BLaER1 treated with 17β-estradiol and CSF1 and Interleukin-3, amounts not matched to agents 10 nM and 100 nM (cell line): ENCODE measurements around the gene EPB41L3.

Source experiments
- H3K27ac ChIP-seq, 11 experiments: shearing (Covaris generic); formaldehyde crosslinking; 2 replicates each; pipeline ENCODE4 v1.8.1; 2022
- H3K27me3 ChIP-seq, 11 experiments: shearing (Covaris generic); formaldehyde crosslinking; 2 replicates each; pipeline ENCODE4 v1.8.1; 2022
- H3K36me3 ChIP-seq, 11 experiments: shearing (Covaris generic); formaldehyde crosslinking; 2 replicates each; pipeline ENCODE4 v1.8.1; 2022
- H3K4me1 ChIP-seq, 10 experiments: shearing (Covaris generic); formaldehyde crosslinking; 2 replicates each; pipeline ENCODE4 v1.8.1; 2022
- H3K4me2 ChIP-seq, 11 experiments: shearing (Covaris generic); formaldehyde crosslinking; 2 replicates each; pipeline ENCODE4 v1.8.1; 2022
- H3K4me3 ChIP-seq, 10 experiments: shearing (Covaris generic); formaldehyde crosslinking; 2 replicates each; pipeline ENCODE4 v1.8.1; 2022
- H3K9ac ChIP-seq, 11 experiments: shearing (Covaris generic); formaldehyde crosslinking; 2 replicates each; pipeline ENCODE4 v1.8.1; 2022
- H3K9me3 ChIP-seq, 11 experiments: shearing (Covaris generic); formaldehyde crosslinking; replicated peaks in 1 of 11; 2 replicates each; pipeline ENCODE4 v1.8.1; 2022
- H4K20me1 ChIP-seq, 11 experiments: shearing (Covaris generic); formaldehyde crosslinking; 2 replicates each; pipeline ENCODE4 v1.8.1; 2022
- Cebpa-rat ChIP-seq, 11 experiments: shearing (Covaris generic); IDR thresholded peaks; 2 replicates each; pipeline ENCODE4 v1.8.1; 2022

EPB41L3 gene

GRCh38 chr18:5538544-5538943 is 5.3 kb downstream of the EPB41L3 start:
- no peak for TF ChIP-seq Cebpa-rat (IDR thresholded peaks at IDR 0.05)
- Histone ChIP-seq H3K27ac (no peak overlapping the region), H4K20me1 (no peaks in the 10 kb centered on the region), H3K9ac (no peak overlapping the region), H3K4me2 (peak overlapping the region in 2 of 11 experiments; percentile 27 to 42; a peak in 3 of 22 replicates), H3K27me3 (no peaks in the 10 kb centered on the region), H3K4me1 (peaks cover 0 to 21% (median 0%) of the 10 kb centered on the region in 10 experiments; a peak in 4 of 20 replicates), H3K9me3 (peaks cover 5 to 12% (median 10%) of the 10 kb centered on the region in 11 experiments; a peak in 19 of 22 replicates), H3K4me3 (no peak overlapping the region), H3K36me3 (no peaks in the 10 kb centered on the region)

DNA sequence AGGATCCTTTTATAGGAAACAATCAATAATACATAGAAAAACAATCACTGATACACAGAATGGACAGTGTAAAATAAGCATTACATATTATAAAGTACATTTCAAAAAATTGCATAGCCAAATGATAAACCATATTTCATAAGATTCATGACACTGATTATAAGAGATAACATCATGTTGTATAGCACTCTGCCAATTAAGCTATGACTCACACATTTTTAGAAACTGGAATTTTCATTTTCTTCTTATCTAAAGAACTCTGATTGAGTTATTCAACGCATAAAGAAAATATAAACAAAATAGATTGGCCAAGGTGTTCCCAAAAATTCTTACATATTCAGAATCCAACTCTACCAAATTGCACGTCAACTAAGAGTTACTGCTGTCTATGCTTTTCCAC is 5.9 kb downstream of the EPB41L3 start:
- H3K4me1 ChIP-seq: peaks cover 0 to 21% (median 0%) of the 10 kb centered on the region in 10 experiments; a peak in 4 of 20 replicates
- no peaks in the 10 kb centered on the region for H4K20me1 ChIP-seq

DNA sequence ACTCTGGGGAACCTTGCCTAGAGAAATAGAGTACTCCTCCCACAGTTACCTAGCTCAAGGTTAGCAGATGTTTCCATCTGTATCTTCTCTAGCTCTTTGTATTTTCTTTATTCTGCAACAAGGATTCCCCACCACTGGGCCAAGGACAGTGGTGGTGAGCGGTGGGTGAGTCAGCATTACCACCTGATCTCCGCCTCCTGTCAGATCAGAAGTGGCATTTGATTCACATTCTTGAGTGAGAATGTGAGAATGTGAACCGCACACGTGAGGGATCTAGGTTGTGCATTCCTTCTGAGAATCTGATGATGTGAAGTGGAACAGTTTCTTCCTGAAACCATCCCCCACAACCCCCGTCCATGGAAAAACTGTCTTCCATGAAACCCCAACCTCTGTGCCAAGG is 9.0 kb downstream of the EPB41L3 start:
- Histone ChIP-seq H3K9ac (no peak overlapping the region), H3K36me3 (no peaks in the 10 kb centered on the region), H3K4me2 (no peak overlapping the region), H3K4me3 (no peak overlapping the region), H4K20me1 (no peaks in the 10 kb centered on the region), H3K27ac (no peak overlapping the region), H3K9me3 (no peaks in the 10 kb centered on the region), H3K27me3 (no peaks in the 10 kb centered on the region), H3K4me1 (peaks cover 0 to 16% (median 0%) of the 10 kb centered on the region in 10 experiments; a peak in 4 of 20 replicates)
- no peak for TF ChIP-seq Cebpa-rat (IDR thresholded peaks at IDR 0.05)

More for the DNA sequence above, 5.9 kb downstream of the EPB41L3 start:
- Histone ChIP-seq H3K4me3 (no peak overlapping the region), H3K36me3 (no peaks in the 10 kb centered on the region), H3K9ac (no peak overlapping the region), H3K4me2 (no peak overlapping the region), H3K9me3 (peaks cover 2 to 5% (median 4%) of the 10 kb centered on the region in 11 experiments; a peak in 19 of 22 replicates), H3K27ac (no peak overlapping the region), H3K27me3 (no peaks in the 10 kb centered on the region)
- TF ChIP-seq Cebpa-rat (IDR thresholded peaks at IDR 0.05): no peak

GRCh38 chr18:5532066-5532465 is 11.7 kb downstream of the EPB41L3 start:
- H4K20me1 ChIP-seq: no peaks in the 10 kb centered on the region
- H3K36me3 ChIP-seq: no peaks in the 10 kb centered on the region
- no peak overlapping the region for H3K4me3 ChIP-seq
- H3K9me3 ChIP-seq: no peaks in the 10 kb centered on the region
- H3K9ac ChIP-seq: no peak overlapping the region
- H3K27ac ChIP-seq: no peak overlapping the region
- peaks cover 0 to 28% (median 14%) of the 10 kb centered on the region in 10 experiments; a peak in 14 of 20 replicates for H3K4me1 ChIP-seq
- TF ChIP-seq Cebpa-rat (IDR thresholded peaks at IDR 0.05): no peak
- H3K4me2 ChIP-seq: no peak overlapping the region
- no peaks in the 10 kb centered on the region for H3K27me3 ChIP-seq

- H3K4me3 ChIP-seq: no peak overlapping the region
These were observed 13.1 kb downstream of the EPB41L3 start for GRCh38 chr18:5530629-5531178.

GRCh38 chr18:5529471-5529870 is 14.3 kb downstream of the EPB41L3 start:
- H3K27me3 ChIP-seq: no peaks in the 10 kb centered on the region
- H3K4me2 ChIP-seq: peak overlapping the region in 2 of 11 experiments; percentile 49 to 54; a peak in 4 of 22 replicates
- H3K9ac ChIP-seq: no peak overlapping the region
- no peaks in the 10 kb centered on the region for H4K20me1 ChIP-seq
- H3K36me3 ChIP-seq: no peaks in the 10 kb centered on the region
- H3K4me3 ChIP-seq: no peak overlapping the region
- no peak for TF ChIP-seq Cebpa-rat (IDR thresholded peaks at IDR 0.05)
- no peak overlapping the region for H3K27ac ChIP-seq
- H3K9me3 ChIP-seq: no peaks in the 10 kb centered on the region
- H3K4me1 ChIP-seq: peaks cover 0 to 48% (median 16%) of the 10 kb centered on the region in 10 experiments; a peak in 14 of 20 replicates

More at GRCh38 chr18:5530629-5531178, 13.1 kb downstream of the EPB41L3 start:
- Histone ChIP-seq H3K4me2 (no peak overlapping the region), H4K20me1 (no peaks in the 10 kb centered on the region), H3K9ac (no peak overlapping the region), H3K4me1 (peaks cover 0 to 42% (median 16%) of the 10 kb centered on the region in 10 experiments; a peak in 14 of 20 replicates), H3K27me3 (no peaks in the 10 kb centered on the region), H3K36me3 (no peaks in the 10 kb centered on the region), H3K9me3 (no peaks in the 10 kb centered on the region), H3K27ac (no peak overlapping the region)
- no peak for TF ChIP-seq Cebpa-rat (IDR thresholded peaks at IDR 0.05)

GRCh38 chr18:5527603-5528002 is 16.2 kb downstream of the EPB41L3 start:
- no peaks in the 10 kb centered on the region for H4K20me1 ChIP-seq
- no peak overlapping the region for H3K4me3 ChIP-seq
- TF ChIP-seq Cebpa-rat (IDR thresholded peaks at IDR 0.05): no peak
- H3K27me3 ChIP-seq: no peaks in the 10 kb centered on the region
- H3K9me3 ChIP-seq: no peaks in the 10 kb centered on the region
- no peak overlapping the region for H3K9ac ChIP-seq
- H3K27ac ChIP-seq: peak overlapping the region in 9 of 11 experiments; percentile 28 to 61 (median 33); a peak in 13 of 22 replicates
- no peaks in the 10 kb centered on the region for H3K36me3 ChIP-seq
- peak overlapping the region in 8 of 11 experiments; percentile 0 to 65 (median 49); a peak in 13 of 22 replicates for H3K4me2 ChIP-seq
- H3K4me1 ChIP-seq: peaks cover 0 to 49% (median 16%) of the 10 kb centered on the region in 10 experiments; a peak in 14 of 20 replicates

DNA sequence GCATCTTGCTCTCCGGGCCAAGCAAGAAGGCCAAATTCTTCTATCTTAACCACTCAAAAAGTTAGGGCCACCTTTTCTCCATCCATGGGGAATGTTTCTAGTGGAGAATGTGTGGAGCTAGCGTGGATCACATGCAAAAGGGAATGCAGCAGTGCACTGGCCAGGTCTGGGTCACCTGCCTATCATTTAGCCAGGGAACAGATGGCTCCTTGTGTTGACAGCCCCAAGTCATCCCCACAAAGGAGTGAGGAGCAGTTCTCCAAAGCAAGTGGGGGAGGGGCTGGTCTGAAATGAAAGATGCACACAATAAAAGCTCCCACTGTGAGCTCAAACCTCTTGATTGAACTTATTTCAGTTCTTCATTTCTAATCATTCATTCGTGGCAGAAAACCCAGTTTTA is 19.1 kb downstream of the EPB41L3 start:
- peaks cover 0 to 63% (median 17%) of the 10 kb centered on the region in 10 experiments; a peak in 14 of 20 replicates for H3K4me1 ChIP-seq
- H3K4me3 ChIP-seq: no peak overlapping the region
- H3K9me3 ChIP-seq: no peaks in the 10 kb centered on the region
- H3K4me2 ChIP-seq: 0 out of 22 replicates have a peak overlapping the region, but pooled peaks of 1 of the 11 experiments have one; percentile 1
- no peak overlapping the region for H3K9ac ChIP-seq
- H4K20me1 ChIP-seq: no peaks in the 10 kb centered on the region
- no peaks in the 10 kb centered on the region for H3K36me3 ChIP-seq
- TF ChIP-seq Cebpa-rat (IDR thresholded peaks at IDR 0.05): no peak
- H3K27ac ChIP-seq: no peak overlapping the region
- H3K27me3 ChIP-seq: no peaks in the 10 kb centered on the region

GRCh38 chr18:5521000-5521399 is 22.8 kb downstream of the EPB41L3 start:
- peak overlapping the region in 1 of 11 experiments; percentile 75; a peak in 1 of 22 replicates for H3K4me2 ChIP-seq
- H3K4me3 ChIP-seq: no peak overlapping the region

More at GRCh38 chr18:5521000-5521399, 22.8 kb downstream of the EPB41L3 start:
- TF ChIP-seq Cebpa-rat (IDR thresholded peaks at IDR 0.05): no peak
- Histone ChIP-seq H3K27ac (no peak overlapping the region; a peak in 1 of 22 replicates), H4K20me1 (no peaks in the 10 kb centered on the region), H3K4me1 (peaks cover 5 to 66% (median 26%) of the 10 kb centered on the region in 10 experiments), H3K9me3 (no peaks in the 10 kb centered on the region), H3K27me3 (no peaks in the 10 kb centered on the region), H3K36me3 (no peaks in the 10 kb centered on the region), H3K9ac (no peak overlapping the region)
